HepG2 (cell line): ENCODE measurements around the gene SULT1E1. TPM values are rescaled to one million over a fixed set of nuclear protein-coding genes. Genes with fewer than 3 reads are reported as not detected.

Source experiments
- DDIT3 ChIP-seq: sonication (generic); formaldehyde crosslinking; IDR thresholded peaks from 2 replicates; pipeline ENCODE4 v1.4.0; 2020; ENCODE audit warnings: mild to moderate bottlenecking, missing genetic modification reagents
- ETV6 ChIP-seq: sonication (generic); formaldehyde crosslinking; conservative IDR thresholded peaks from 2 replicates; pipeline ENCODE4 v1.4.0; 2020; ENCODE audit warnings: missing genetic modification reagents
- GATAD2A ChIP-seq: IDR thresholded peaks from 2 replicates; pipeline ENCODE4 v1.6.1; 2016
- HOXA3 ChIP-seq: sonication (generic); formaldehyde crosslinking; IDR thresholded peaks from 2 replicates; pipeline ENCODE4 v1.5.0; 2020; ENCODE audit warnings: missing genetic modification reagents
- IKZF1 ChIP-seq: fragments of 450-650 bp; IDR thresholded peaks from 2 replicates; pipeline ENCODE4 v1.7.1; 2016
- NFE2L1 ChIP-seq: sonication (generic); formaldehyde crosslinking; IDR thresholded peaks from 2 replicates; pipeline ENCODE4 v1.4.0; 2020; ENCODE audit warnings: missing genetic modification reagents, mild to moderate bottlenecking, borderline replicate concordance
- PAWR ChIP-seq: sonication (generic); formaldehyde crosslinking; IDR thresholded peaks from 2 replicates; pipeline ENCODE4 v1.4.0; 2020; ENCODE audit warnings: missing genetic modification reagents, mild to moderate bottlenecking, borderline replicate concordance
- PAXIP1 ChIP-seq: sonication (generic); formaldehyde crosslinking; conservative IDR thresholded peaks from 2 replicates; pipeline ENCODE4 v1.4.0; 2020; ENCODE audit warnings: mild to moderate bottlenecking, missing genetic modification reagents, moderate library complexity
- PLRG1 ChIP-seq: fragments of 450-650 bp; conservative IDR thresholded peaks from 2 replicates; pipeline ENCODE4 v1.6.1; 2016
- PLSCR1 ChIP-seq: sonication (generic); formaldehyde crosslinking; IDR thresholded peaks from 2 replicates; pipeline ENCODE4 v1.5.0; 2020; ENCODE audit warnings: missing genetic modification reagents, mild to moderate bottlenecking, borderline replicate concordance
- SAP130 ChIP-seq: IDR thresholded peaks from 2 replicates; pipeline ENCODE4 v1.6.1; 2016; ENCODE audit warnings: low read depth
- SP1 ChIP-seq, 2 experiments: fragments of 450-650 bp in 1 of 2; sonication (generic) in 1 of 2; formaldehyde crosslinking in 1 of 2; IDR thresholded peaks; 2 replicates each; pipeline versions ENCODE4 v1.4.0 to v1.6.1; 2016 to 2020; ENCODE audit warnings: missing genetic modification reagents in 1 of 2
- TCF7 ChIP-seq: sonication (generic); IDR thresholded peaks from 2 replicates; pipeline ENCODE4 v1.6.1; 2016; ENCODE audit warnings: antibody characterized with exemption, low read depth
- TEAD3 ChIP-seq: optimal IDR thresholded peaks from 2 replicates; pipeline ENCODE3; 2016; ENCODE audit warnings: borderline replicate concordance
- THYN1 ChIP-seq: sonication (generic); formaldehyde crosslinking; IDR thresholded peaks from 2 replicates; pipeline ENCODE4 v1.8.1; 2023; ENCODE audit warnings: low read depth, mild to moderate bottlenecking, moderate library complexity, missing genetic modification reagents, borderline replicate concordance
- ZFY ChIP-seq: sonication (generic); formaldehyde crosslinking; IDR thresholded peaks from 2 replicates; pipeline ENCODE4 v1.4.0; 2020; ENCODE audit warnings: missing genetic modification reagents
- ZNF3 ChIP-seq: IDR thresholded peaks from 2 replicates; pipeline ENCODE4 v1.7.0; 2017; ENCODE audit warnings: inconsistent platforms
- ZNF572 ChIP-seq: sonication (generic); formaldehyde crosslinking; IDR thresholded peaks from 2 replicates; pipeline ENCODE4 v1.5.1; 2020; ENCODE audit warnings: mild to moderate bottlenecking, missing genetic modification reagents
- ZNF574 ChIP-seq: sonication (generic); formaldehyde crosslinking; IDR thresholded peaks from 2 replicates; pipeline ENCODE4 v1.4.0; 2020; ENCODE audit warnings: missing genetic modification reagents
- ZNF674 ChIP-seq: sonication (generic); formaldehyde crosslinking; IDR thresholded peaks from 2 replicates; pipeline ENCODE4 v1.5.0; 2020; ENCODE audit warnings: low read depth, mild to moderate bottlenecking, missing genetic modification reagents
- polyA plus RNA-seq, 8 experiments: library from polyadenylated mRNA; depleted of rRNA in 3 of 8; stranded (reverse) in 7 of 8; unstranded in 1 of 8; fragments of >200 nt; fragmentation: Illumina TruSeq in 4 of 8; extraction: Trizol in 4 of 8; gene quantifications; 2 replicates each; pipeline versions ENCODE4 v1.2.1 to v1.2.3, GENCODE V29; 2011 to 2016; ENCODE audit warnings: low read depth in 4 of 8, missing spikeins in 1 of 8, mixed read lengths in 1 of 8; ENCODE audit not compliant: insufficient read depth in 1 of 8
- total RNA-seq, 5 experiments: library from RNA; depleted of rRNA; stranded (reverse); fragments of >200 nt; fragmentation: Illumina TruSeq; extraction: Trizol; gene quantifications; 2 replicates each; pipeline ENCODE4 v1.2.3, GENCODE V29; 2016; ENCODE audit warnings: low read depth in 1 of 5
- TF ChIP-seq, protein P1 (sequence below): sonication (generic); formaldehyde crosslinking; IDR thresholded peaks from 2 replicates; pipeline ENCODE4 v1.5.0; 2020; ENCODE audit warnings: mild to moderate bottlenecking, missing genetic modification reagents, borderline replicate concordance

The SULT1E1 gene
- total and polyA plus RNA-seq, 2 of the 13 experiments (the other 11 are each of a cell fraction or from before 2014, with no cell fraction given): 1.7 to 3.9 TPM

GRCh38 chr4:69876071-69876470 lies 16.1 kb upstream of the SULT1E1 start (continued):
- TF ChIP-seq PAXIP1 (CRISPR knock-in tag) (peak; percentile 60; the same call in 1 of the 2 replicates), IKZF1 (no peak), SP1 (IDR thresholded peaks at IDR 0.05) (no peak), SP1 (CRISPR knock-in tag; IDR thresholded peaks at IDR 0.05) (no peak), SAP130 (CRISPR knock-in tag) (0 out of 2 replicates have a peak, but pooled peaks have one; percentile 8), DDIT3 (CRISPR knock-in tag) (no peak), GATAD2A (peak; percentile 58), PAWR (CRISPR knock-in tag) (no peak), ZNF572 (CRISPR knock-in tag) (no peak), ZFY (CRISPR knock-in tag) (no peak), NFE2L1 (CRISPR knock-in tag) (no peak), ZNF574 (CRISPR knock-in tag) (no peak), THYN1 (CRISPR knock-in tag) (no peak), ZNF3 (no peak), ETV6 (no peak), TEAD3 (peak; percentile 35), ZNF674 (CRISPR knock-in tag) (no peak), HOXA3 (CRISPR knock-in tag) (no peak), PLRG1 (no peak), TCF7 (no peak), PLSCR1 (CRISPR knock-in tag) (no peak)
- TF ChIP-seq, protein P1, sequence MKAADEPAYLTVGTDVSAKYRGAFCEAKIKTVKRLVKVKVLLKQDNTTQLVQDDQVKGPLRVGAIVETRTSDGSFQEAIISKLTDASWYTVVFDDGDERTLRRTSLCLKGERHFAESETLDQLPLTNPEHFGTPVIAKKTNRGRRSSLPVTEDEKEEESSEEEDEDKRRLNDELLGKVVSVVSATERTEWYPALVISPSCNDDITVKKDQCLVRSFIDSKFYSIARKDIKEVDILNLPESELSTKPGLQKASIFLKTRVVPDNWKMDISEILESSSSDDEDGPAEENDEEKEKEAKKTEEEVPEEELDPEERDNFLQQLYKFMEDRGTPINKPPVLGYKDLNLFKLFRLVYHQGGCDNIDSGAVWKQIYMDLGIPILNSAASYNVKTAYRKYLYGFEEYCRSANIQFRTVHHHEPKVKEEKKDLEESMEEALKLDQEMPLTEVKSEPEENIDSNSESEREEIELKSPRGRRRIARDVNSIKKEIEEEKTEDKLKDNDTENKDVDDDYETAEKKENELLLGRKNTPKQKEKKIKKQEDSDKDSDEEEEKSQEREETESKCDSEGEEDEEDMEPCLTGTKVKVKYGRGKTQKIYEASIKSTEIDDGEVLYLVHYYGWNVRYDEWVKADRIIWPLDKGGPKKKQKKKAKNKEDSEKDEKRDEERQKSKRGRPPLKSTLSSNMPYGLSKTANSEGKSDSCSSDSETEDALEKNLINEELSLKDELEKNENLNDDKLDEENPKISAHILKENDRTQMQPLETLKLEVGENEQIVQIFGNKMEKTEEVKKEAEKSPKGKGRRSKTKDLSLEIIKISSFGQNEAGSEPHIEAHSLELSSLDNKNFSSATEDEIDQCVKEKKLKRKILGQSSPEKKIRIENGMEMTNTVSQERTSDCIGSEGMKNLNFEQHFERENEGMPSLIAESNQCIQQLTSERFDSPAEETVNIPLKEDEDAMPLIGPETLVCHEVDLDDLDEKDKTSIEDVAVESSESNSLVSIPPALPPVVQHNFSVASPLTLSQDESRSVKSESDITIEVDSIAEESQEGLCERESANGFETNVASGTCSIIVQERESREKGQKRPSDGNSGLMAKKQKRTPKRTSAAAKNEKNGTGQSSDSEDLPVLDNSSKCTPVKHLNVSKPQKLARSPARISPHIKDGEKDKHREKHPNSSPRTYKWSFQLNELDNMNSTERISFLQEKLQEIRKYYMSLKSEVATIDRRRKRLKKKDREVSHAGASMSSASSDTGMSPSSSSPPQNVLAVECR (CRISPR knock-in tag): no peak
